HepG2 (cell line): ENCODE measurements around the gene GMEB2.

ENCODE experiments used
- IRX3 ChIP-seq: sonication (generic); formaldehyde crosslinking; IDR thresholded peaks from 2 replicates; pipeline ENCODE4 v1.8.1; 2023; ENCODE audit warnings: mild to moderate bottlenecking, low read depth, missing genetic modification reagents, borderline replicate concordance
- NFAT5 ChIP-seq: sonication (generic); formaldehyde crosslinking; IDR thresholded peaks from 2 replicates; pipeline ENCODE4 v1.4.0; 2020; ENCODE audit warnings: missing genetic modification reagents
- ZNF335 ChIP-seq: sonication (generic); formaldehyde crosslinking; IDR thresholded peaks from 2 replicates; pipeline ENCODE4 v1.4.0; 2020; ENCODE audit warnings: missing genetic modification reagents

GRCh38 chr20:63577317-63577894, 49.5 kb downstream of the GMEB2 start:
- TF ChIP-seq NFAT5 (CRISPR knock-in tag) = no peak
- 0 out of 2 replicates have a peak, but pooled peaks have one; percentile 28 for TF ChIP-seq ZNF335 (CRISPR knock-in tag)
- 0 out of 2 replicates have a peak, but pooled peaks have one; percentile 49 for TF ChIP-seq IRX3
